Endodermal cell (in vitro differentiated cells): Measurements from ENCODE around the gene MRPL18. TPM values are rescaled to one million over a fixed set of nuclear protein-coding genes. Genes with fewer than 3 reads are reported as not detected.

Experiments used
- DNase-seq: peaks from one replicate; pipeline ENCODE4 v3.0.0-alpha.2; 2017
- H3K27ac ChIP-seq: 2 replicates; pipeline ENCODE4 v1.5.1; 2013; ENCODE audit warnings: mild to moderate bottlenecking, low read depth, low read length, moderate library complexity
- H3K27me3 ChIP-seq: 2 replicates; pipeline ENCODE4 v1.6.1; 2013; ENCODE audit warnings: mild to moderate bottlenecking, low read length, moderate library complexity; ENCODE audit not compliant: insufficient read depth, control insufficient read depth, poor library complexity, severe bottlenecking
- H3K36me3 ChIP-seq: 2 replicates; pipeline ENCODE4 v1.7.0; 2013; ENCODE audit warnings: mild to moderate bottlenecking, low read length, moderate library complexity; ENCODE audit not compliant: control insufficient read depth, insufficient read depth
- H3K4me1 ChIP-seq: one replicate; pipeline ENCODE4 v1.7.0; 2013; ENCODE audit warnings: low read length; ENCODE audit not compliant: control insufficient read depth, insufficient read depth
- H3K4me3 ChIP-seq: 2 replicates; pipeline ENCODE4 v1.5.1; 2013; ENCODE audit warnings: mild to moderate bottlenecking, low read length, moderate library complexity
- H3K9ac ChIP-seq: 2 replicates; pipeline ENCODE4 v1.6.1; 2013; ENCODE audit warnings: mild to moderate bottlenecking, low read length, moderate library complexity; ENCODE audit not compliant: poor library complexity, severe bottlenecking; ENCODE audit errors: extremely low read depth
- H3K9me3 ChIP-seq: 2 replicates; pipeline ENCODE4 v1.6.1; 2013; ENCODE audit warnings: mild to moderate bottlenecking, low read length, moderate library complexity; ENCODE audit not compliant: control insufficient read depth
- H3K27ac Mint-ChIP-seq: 2 replicates; pipeline ENCODE4 v1.8.0; 2020; ENCODE audit warnings: mixed read lengths
- H3K27me3 Mint-ChIP-seq: 2 replicates; pipeline ENCODE4 v1.8.0; 2021; ENCODE audit warnings: mild to moderate bottlenecking, mixed read lengths; ENCODE audit not compliant: insufficient read depth
- H3K36me3 Mint-ChIP-seq: 2 replicates; pipeline ENCODE4 v1.8.0; 2020; ENCODE audit warnings: low read depth, mixed read lengths
- H3K4me1 Mint-ChIP-seq: 2 replicates; pipeline ENCODE4 v1.8.0; 2020; ENCODE audit warnings: mixed read lengths
- H3K4me3 Mint-ChIP-seq: 2 replicates; pipeline ENCODE4 v1.8.0; 2020; ENCODE audit warnings: mild to moderate bottlenecking, moderate library complexity, mixed read lengths
- H3K9me3 Mint-ChIP-seq: 2 replicates; pipeline ENCODE4 v1.8.0; 2020; ENCODE audit warnings: mild to moderate bottlenecking, mixed read lengths
- CTCF ChIP-seq: fragments of 200-600 bp; sonication (generic); conservative IDR thresholded peaks from 2 replicates; pipeline ENCODE4 v1.5.0; 2021; ENCODE audit warnings: antibody characterized with exemption, mild to moderate bottlenecking
- WGBS, 2 experiments: methylation state at CpG; one replicate each; pipeline versions ENCODE4 v1.1.5 to v1.1.7; 2013; ENCODE audit warnings: missing lambda C conversion rate in 2 of 2, mixed read lengths in 1 of 2; ENCODE audit not compliant: insufficient coverage in 1 of 2, insufficient read length in 1 of 2; 5-methylcytosine and 5-hydroxymethylcytosine counted together
- total RNA-seq, 2 donors: library from RNA; stranded (reverse); fragmentation: NEBNext Ultra II Directional in 1 of 2; extraction: Animal tissue kit (Norgen Biotek cat#: 25700) in 1 of 2; gene quantifications; 2 replicates in 1 of 2; 3 replicates in 1 of 2; pipeline ENCODE4 v1.2.1, GENCODE V29; 2021

Gene MRPL18
- total RNA-seq, 2 donors from 2014 or later, result 46.7 to 56.9 TPM

- H3K27me3 ChIP-seq, result no peaks in the 10 kb centered on the region
- H3K36me3 ChIP-seq, result peaks cover 51% of the 10 kb centered on the region
- H3K27me3 Mint-ChIP-seq, result no peaks in the 10 kb centered on the region
- no peak overlapping the region for H3K27ac ChIP-seq
- H3K9me3 Mint-ChIP-seq, result no peaks in the 10 kb centered on the region
- no peak overlapping the region for H3K4me3 ChIP-seq
- H3K9me3 ChIP-seq, result no peaks in the 10 kb centered on the region
- 0% methylated on average over 1 of the region's 1 CpG; no CpG with 5 or more reads in 1 of the 2 experiments for WGBS, 2 experiments
- H3K4me1 Mint-ChIP-seq, result peaks cover 11% of the 10 kb centered on the region
- no peak overlapping the region for H3K27ac Mint-ChIP-seq
- no peaks in the 10 kb centered on the region for H3K4me1 ChIP-seq
- H3K4me3 Mint-ChIP-seq, result no peak overlapping the region
- TF ChIP-seq CTCF, result no peak
- H3K36me3 Mint-ChIP-seq, result peaks cover 50% of the 10 kb centered on the region
- H3K9ac ChIP-seq, result no peak overlapping the region
- DNase-seq, result no peak
Measured at GRCh38 chr6:159797554-159797953, 7.3 kb downstream of the MRPL18 start.

- no peaks in the 10 kb centered on the region for H3K9me3 Mint-ChIP-seq
Measured at GRCh38 chr6:159800141-159800865, 10.0 kb downstream of the MRPL18 start, which contains the start of gene PNLDC1. PNLDC1 (plus strand) TSS chr6:159800276; CDS start chr6:159800308, 32 bp downstream.

GRCh38 chr6:159801935-159802334 is 11.7 kb downstream of the MRPL18 start:
- H3K9ac ChIP-seq, result no peak overlapping the region
- no peak overlapping the region for H3K4me3 Mint-ChIP-seq
- no peaks in the 10 kb centered on the region for H3K9me3 ChIP-seq
- peaks cover 4% of the 10 kb centered on the region for H3K27me3 Mint-ChIP-seq
- no peak overlapping the region for H3K27ac ChIP-seq
- H3K4me1 Mint-ChIP-seq, result peaks cover 20% of the 10 kb centered on the region
- H3K36me3 ChIP-seq, result peaks cover 21% of the 10 kb centered on the region
- peaks cover 10% of the 10 kb centered on the region for H3K4me1 ChIP-seq
- WGBS, 2 experiments, result 90 to 91% methylated on average over 2 to 8 of the region's 8 CpGs
- peaks cover 21% of the 10 kb centered on the region for H3K36me3 Mint-ChIP-seq
- DNase-seq, result no peak
- no peaks in the 10 kb centered on the region for H3K9me3 Mint-ChIP-seq
- H3K27me3 ChIP-seq, result peaks cover 6% of the 10 kb centered on the region
- no peak overlapping the region for H3K4me3 ChIP-seq
- no peak for TF ChIP-seq CTCF
- no peak overlapping the region for H3K27ac Mint-ChIP-seq

More at GRCh38 chr6:159800141-159800865, 10.0 kb downstream of the MRPL18 start, which contains the start of gene PNLDC1:
- Histone ChIP-seq H3K9ac (no peak within 1 kb of the TSS), H3K27me3 (peaks cover 6% of the 10 kb centered on the region), H3K4me1 (no peaks in the 10 kb centered on the region), H3K9me3 (no peaks in the 10 kb centered on the region), H3K4me3 (no peak within 1 kb of the TSS), H3K36me3 (peaks cover 33% of the 10 kb centered on the region), H3K27ac (no peak within 1 kb of the TSS)
- no peak for DNase-seq
- Mint-ChIP-seq H3K4me1 (peaks cover 8% of the 10 kb centered on the region), H3K36me3 (peaks cover 29% of the 10 kb centered on the region), H3K27me3 (peaks cover 4% of the 10 kb centered on the region), H3K27ac (no peak within 1 kb of the TSS), H3K4me3 (no peak within 1 kb of the TSS)
- no peak for TF ChIP-seq CTCF
- WGBS, 2 experiments, result 93 to 94% methylated on average over 37 to 50 of the region's 50 CpGs
